ENCODE results near the gene UBE2QL1.

The UBE2QL1 gene

DNA sequence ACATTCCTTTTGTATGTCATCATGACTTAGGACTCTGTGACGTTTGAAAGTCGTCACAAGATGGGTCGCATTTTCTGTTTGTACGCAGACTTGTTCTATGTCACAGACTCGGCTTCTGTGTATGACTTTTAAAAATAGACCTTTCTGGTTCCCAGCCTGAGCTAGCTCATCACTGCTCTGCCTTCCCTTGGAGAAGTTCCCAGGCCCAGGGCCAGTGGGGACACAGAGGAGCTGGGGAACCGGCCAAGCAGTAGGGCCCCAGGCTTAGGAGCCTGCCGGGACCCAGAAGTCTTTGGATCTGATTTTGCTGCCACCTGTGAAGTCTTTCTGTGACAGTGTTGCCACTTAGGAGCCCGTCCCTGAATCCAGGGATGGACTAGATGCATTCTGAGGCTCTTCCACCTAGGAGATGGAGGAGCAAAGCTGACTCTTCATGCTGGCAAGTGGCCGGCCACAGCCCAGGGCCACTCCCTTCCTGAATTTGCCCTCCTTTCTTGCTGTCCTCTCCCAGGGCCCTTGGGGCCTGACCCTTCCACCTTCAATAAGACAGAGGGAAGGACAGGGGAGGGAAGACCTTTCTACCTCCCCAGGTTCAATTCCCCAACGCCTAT lies 18.1 kb upstream of the UBE2QL1 start:
- DNase-seq, result no peak

DNA sequence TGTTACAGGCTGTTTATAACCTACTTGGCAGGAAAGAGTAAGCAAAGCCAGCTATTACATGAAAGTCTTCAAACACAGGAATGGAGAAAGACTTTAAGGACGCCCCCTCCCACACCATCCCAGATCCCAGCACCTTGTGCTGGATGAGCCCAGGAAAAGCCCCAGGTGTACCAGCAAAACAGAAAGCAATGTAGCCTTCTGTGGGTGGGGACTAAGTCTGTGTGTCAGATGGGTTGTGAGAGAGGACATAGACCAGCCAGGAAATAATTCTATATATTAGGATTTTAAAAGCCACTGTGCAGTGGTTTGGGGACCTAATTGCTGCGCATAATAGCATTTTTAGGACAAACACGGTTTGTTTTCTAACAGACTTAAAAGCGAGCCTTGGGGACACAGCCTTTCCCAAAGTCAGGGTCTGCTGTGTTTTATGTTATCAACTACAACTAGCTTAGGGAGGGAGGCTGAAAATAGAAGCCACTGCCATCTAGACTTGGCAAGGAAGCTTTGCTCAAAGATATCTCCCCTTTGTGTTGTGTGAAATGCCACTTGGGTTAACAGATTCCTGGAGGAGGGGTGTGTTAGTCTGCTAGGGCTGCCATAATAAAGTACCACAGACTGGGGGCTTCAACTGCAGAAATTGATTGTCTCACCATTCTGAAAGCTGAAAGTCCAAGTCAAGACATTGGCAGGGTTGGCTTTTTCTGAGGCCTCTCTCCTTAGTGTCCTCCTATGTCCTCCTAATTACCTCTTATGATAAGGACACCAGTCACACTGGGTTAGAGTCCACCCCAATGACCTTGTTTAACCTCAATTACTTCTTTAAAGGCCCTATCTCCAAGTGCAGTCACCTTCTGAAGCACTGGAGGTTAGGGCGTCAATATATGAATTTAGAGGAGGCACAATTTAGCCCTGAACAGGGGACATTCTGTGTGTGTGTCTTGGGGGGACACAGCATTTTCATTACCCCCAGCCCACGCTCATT lies 17.2 kb upstream of the UBE2QL1 start:
- no peak for DNase-seq

DNA sequence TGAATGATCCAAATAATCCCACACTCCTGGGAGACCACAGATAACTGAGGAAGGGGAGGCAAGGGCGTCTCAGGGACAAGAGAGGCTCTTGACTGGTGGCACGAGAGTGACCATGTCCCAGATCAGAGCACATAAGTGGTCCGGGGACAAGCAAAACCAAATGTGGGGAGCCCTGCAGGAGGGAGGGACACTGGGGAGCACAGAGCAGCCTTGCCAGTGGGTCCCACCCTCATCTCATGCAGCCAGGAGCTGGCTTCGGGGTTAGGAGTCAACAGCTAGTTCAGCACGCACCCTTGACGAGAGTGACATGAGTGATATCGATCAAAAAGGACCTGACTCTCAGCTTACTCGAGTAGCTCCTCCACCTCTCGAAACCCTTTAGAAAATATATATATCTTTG lies 16.5 kb upstream of the UBE2QL1 start:
- DNase-seq, result no peak

DNA sequence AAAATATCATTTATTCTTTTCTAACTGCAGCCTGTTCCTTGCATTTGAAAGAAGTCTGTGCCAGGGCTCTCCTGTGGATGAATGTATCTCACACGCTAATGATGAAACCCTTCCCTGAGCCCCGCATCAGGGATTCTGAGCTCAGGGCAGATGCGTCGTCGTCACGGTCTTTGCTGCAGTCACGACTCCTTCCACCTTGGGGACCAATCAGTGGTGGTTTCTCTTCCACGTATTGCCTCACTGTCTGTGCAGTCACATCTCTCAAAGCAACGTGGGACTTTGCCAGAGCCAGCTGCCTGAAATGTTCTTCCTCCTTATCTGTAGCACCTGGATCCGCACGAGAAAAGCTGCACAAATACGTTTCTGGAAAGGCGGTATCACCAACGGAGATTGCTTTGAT lies 13.9 kb upstream of the UBE2QL1 start:
- no peak for DNase-seq

DNA sequence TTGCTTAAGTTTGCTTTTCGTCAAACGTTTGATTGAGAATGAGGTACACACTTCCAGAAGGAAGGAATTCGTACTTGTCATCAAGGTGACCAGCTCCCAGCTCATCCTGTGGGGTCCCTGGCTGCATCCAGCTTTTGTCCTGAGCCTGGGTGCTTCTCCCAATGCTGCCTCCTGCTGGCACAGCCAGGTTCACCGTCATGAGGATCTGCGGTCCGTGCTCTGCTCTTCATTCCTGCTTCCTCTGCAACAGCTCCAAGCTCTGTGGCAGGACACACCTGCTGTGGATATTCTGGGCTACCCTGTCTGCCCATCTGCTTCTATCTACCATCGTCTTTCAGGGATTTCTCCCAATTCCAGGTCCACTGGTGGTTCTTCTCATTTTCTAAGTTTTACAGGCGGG lies 13.3 kb upstream of the UBE2QL1 start:
- no peak for DNase-seq

DNA sequence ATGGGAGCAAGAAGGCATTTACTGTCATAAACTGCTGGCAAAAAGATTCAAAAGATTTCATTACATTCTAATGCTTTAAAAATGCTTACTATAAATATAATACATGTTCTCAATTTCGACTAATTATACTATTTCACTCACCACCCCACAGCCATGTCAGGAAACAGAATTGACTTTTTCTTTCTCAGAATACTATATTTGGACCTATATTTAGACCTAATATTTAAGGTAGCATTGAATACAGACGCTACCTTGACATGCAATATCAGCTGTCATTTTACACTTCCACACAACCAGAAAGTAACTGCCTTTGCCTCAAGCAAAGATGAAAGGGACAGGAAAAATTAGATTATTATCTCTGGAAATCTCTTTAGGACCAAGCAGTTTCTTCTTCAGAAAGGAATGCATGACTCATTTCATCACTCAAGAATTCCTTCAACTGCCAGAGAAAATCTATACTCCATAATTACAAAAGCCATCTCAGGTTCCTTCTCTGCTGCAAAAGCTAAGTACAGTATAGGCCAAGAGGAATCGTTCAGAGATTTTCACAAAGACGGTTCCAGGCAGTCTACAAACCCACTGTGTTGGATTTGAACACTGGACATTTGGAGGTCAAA lies 11.8 kb upstream of the UBE2QL1 start:
- DNase-seq, result no peak

DNA sequence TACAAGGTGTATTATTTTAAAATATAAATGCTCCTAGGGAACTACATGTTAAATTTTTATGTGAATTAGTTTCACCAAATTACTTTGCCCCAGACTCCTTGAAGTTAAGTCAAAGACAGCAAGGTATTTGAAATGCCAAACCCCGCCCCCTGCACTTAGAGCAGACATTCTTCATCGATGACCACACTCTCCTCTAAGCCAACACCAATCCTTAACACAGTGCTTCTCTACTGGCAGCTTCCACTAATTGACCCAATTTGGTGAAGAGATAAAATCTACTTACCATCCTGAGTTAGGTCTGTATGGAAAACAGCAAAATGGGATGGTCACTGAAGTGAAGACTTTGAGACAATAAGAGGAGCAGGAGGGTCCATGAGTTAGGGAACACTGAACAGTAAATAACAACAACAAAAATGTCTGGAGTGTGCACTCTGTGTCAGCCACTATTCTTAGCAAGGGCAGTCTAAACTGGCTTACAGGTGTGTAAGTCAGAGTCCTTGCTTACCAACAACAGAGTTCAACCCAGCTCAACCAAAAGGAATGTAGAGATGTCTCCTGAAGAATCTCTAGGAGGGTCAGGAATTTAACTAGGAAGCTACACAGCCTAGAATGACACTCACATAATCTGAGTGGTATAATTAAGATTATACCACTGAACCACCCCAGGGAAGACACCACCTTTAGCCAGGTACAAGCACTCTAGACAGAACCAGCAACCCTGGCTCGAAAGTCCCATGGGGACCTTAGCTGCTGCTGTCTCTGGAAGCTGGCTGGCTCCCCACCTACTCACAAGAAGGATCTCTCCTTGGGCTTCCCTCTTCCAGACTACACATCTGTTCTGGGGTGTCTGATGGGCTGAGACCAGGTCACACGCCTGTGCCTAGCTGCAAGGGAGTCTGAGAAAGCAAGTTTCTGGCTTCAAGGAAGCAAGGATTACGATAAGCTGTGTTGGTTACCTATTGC lies 8.8 kb upstream of the UBE2QL1 start:
- DNase-seq, result no peak

DNA sequence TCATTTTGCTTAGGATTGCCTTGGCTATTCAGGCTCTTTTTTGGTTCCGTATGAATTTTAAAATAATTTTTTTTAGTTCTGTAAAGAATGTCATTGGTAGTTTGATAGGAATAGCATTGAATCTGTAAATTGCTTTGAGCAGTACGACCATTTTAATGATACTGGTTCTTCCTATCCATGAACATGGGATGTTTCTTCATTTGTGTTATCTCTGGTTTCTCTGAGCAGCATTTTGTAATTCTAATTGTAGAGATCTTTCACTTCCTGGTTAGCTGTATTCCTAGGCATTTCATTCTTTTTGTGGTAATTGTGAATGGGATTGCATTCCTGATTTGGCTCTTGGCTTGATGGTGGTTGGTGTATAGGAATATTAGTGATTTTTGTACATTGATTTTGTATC lies 6.3 kb upstream of the UBE2QL1 start:
- no peak for DNase-seq

DNA sequence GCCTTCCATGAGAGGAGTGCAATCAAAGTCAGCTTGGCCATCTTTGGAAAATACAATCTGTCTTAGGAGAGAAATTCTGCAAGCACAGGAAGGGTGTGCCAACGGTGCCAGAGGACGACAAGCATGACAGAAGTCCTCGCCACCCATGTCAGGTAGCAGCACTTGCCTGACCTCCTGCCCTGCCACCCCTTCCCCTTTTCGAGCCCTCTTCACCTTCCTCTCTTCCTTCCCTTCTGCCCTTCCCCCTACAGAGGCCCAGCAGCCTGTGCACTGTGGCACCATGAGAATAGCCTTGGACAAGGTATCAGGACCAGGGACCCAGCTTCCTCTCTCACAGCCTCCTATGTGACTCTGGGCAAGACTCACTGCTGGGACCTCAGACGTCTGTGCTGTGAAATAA lies 5.3 kb upstream of the UBE2QL1 start:
- DNase-seq, result no peak

DNA sequence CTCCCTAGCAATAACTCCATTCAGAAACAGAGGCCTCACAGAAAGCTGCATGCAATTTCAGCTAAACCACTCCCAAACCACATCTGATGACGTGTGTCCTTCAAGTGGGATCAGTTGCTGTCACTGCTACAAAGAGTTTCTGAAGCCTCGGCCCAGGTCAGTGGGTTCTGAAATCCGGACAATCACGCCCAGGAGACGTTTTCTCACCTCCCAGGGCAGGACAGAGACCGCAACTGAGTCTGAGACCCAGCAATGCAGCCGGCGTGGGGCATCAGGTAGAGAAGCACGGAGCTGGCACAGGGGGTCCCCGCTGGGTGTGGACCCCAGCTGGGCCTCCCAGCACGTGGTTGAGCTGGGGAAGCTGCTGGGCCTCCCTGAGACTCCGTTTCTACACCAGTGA lies 2.6 kb upstream of the UBE2QL1 start:
- DNase-seq, result no peak

DNA sequence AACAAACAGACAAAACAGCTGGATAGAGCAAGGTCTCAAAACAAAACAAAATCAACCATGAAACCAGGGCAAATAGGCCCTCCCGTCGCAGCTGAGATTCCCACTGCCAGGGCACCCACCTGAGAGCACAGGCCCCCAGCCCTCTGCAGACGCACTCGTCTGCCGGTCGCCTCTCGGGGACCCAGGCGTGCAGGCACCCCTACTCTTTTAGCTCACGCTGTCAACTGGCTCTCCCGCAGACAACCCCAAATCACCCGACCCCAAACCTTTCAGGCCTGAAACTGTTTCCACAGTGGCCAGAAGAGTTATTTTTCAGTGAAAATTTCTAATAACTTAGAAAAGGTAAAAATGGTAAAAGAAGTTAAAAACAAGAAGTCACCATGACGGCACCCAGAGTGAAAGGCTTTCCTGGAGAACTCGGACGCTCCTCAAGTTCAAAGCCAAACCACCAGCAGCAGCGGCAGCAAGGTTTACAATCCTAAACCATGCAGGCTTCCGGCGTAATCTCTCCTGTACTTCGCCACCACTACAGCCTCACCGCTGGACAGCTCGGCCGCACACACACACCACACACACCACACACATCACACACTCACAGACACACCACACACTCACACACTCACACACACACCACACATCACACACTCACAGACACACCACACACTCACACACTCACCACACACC lies 1.9 kb upstream of the UBE2QL1 start:
- no peak for DNase-seq

DNA sequence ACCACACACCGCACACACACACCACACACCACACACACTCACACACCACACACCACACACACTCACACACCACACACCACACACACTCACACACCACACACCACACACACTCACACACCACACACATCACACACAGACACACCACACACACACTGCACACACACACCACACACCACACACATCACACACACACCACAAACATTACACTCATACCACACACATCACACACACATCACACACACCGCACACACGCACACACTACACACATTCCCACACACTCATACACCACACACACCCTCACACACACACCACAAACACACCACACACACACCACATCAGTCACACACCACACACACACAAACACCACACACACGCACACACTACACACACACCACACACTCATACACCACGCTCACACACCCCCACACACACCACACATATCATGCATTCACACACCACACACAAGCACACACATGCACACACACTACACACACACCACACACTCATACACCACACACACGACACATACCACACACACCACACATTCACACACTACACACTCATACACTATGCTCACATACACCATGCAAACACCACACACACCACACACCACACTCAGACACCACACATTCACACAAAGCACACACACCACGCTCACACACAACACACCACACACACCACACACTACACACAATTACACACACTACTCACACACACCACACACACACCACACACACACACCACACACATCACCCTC lies 1.1 kb upstream of the UBE2QL1 start:
- DNase-seq, result no peak

DNA sequence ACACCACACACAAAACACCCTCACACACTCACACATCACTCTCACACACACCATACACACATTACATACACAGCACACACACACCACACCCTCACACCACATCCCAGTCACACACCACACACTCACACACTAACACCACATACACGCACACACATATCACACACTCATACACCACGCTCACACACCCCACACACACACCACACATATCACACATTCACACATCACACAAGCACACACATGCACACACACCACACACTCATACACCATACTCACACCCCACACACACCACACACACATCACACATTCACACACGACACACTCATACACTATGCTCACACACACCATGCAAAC lies 543 bp upstream of the UBE2QL1 start:
- DNase-seq, result no peak

DNA sequence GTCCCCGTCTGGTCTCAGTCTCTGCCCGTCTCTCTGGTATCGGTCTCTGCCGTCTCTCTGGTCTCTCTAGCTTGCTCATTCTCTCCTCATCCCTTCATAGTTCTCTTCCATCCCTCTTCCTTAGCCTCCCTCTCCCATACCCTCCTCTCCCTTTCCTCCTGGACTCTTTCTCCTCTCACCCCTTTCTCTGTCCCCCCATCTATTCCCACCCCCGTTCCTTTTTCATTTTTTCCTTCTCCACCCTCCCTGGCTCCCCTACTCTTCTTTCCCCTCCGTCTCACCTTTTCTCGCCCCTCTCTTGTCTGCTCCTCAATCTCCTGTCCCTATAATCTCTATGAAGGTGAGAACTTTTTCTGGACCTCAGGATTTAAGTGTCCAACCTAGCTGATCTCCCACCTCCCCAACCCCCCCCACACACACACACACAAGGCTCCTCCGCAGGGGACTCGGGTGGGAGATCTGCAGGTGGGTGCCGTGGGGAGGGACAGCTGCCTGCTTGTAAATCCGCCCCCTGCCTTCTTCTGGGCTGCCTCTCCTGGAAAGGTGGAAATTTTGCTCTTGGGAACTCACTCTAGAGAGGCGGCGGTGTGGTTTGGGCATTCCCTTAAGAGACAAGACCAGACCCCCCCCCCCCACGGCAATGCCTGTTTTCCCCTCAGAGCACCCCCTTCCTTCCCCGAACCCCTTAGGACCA lies 953 bp downstream of the UBE2QL1 start:
- no peak for DNase-seq

DNA sequence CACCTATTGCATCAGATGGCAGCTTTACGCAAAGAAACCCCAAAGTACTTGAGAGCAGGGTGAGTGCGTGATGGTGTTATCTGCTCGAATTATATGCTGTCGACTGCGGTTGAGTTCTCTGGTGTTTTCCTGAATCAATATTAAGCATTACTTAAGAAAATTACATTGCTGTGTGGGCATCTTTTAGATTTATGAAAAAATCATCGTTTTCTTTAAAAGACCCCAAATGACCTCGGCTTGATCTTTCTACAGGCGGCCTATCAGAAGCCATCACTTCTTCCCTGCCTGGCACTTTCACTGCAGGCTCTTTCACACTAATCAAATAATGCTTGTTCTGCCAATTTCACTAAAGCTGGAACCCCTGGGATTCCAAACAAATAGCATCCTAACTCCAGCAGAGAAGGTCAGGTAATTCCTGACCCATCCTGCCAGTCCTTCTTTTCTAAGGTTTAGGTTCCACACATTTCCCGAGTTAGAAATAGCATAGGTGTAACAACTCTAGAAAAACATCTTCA lies 1.7 kb downstream of the UBE2QL1 start:
- DNase-seq, result no peak

DNA sequence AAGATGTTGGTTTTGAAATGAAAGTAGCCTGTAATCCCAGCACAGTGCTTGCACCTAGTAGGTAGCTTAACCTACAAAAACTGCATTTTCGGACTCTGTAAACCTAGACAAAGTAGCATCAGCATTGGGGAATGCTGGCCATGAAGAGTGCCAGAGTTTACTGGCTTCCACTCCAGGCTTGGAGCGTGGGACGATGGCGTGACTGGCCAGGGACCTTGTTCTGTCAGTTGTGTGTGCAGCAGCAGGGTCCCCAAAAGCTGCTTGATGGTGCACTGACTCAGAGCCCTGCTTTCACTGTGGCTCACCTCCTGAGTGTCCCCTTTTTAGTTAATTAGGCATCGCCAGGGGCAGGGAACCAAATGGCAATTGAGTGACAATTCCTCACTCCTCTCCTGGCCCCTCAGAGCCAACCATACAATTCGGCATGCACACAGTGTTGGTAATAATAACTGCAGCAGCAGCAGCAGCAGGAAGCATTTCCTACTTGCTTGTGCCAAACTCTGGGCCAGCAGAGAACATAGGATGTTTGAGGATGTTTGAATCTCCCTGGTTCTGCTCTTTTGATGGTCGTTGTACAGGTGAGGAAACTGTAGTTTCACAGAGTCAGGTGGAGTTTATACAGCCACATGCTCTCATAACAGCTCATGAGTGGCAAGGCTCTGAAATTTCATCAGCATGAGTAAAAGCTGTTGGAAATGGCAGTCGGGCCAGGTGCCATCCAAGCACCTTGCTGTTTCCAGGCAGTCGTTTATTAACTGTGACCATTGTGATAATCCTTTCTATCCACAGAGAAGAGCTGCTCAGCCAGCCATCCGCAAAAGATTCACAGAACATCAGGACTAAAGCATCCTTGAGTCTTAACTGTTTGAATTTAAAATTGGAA lies 4.2 kb downstream of the UBE2QL1 start:
- no peak for DNase-seq

DNA sequence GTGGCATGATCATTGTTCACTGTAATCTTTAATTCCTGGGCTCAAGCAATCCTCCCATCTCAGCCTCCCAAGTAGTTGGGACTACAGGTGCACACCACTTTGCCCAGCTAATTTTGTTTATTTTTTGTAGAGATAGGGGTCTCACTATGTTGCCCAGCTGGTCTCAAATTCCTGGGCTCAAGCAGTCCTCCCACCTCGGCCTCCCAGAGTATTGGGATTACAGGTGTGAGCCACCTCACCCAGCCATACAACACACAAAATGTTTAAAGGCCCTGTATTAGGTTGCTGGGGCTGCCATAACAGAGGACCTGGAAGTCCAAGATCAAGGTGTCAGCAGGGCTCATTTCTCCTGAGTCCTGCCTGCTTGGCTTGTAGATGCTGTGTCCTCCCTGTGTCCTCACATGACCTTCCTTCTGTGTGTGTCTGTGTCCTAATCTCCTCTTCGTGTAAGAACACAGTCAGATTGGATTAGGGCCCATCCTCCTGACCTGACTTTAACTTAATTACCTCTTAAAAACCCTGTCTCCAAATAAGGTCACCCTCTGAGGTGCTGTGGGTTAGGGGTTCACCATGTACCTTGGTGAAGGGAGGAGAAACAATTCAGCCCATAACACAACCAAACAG lies 5.4 kb downstream of the UBE2QL1 start:
- DNase-seq, result no peak

DNA sequence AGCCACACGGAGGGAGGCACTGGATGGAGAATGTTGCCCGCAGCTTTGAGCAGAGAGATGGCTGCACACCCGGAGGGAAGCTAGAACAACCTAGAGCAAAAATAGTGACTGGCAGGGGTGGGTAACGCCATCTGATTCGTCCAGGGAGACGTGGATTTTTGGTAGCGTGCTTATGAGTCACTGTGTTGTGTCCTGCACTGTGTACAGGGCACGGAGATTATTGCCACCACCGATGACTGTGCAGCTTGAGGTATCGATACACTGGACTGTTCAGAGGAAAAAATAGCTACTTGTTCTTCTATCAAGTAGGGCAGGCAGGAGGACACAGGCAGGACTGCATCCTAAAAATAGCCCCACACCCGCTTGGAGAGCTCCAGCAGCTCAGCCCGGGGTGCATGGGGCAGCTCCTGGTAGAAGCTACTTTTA lies 6.0 kb downstream of the UBE2QL1 start:
- DNase-seq, result no peak

DNA sequence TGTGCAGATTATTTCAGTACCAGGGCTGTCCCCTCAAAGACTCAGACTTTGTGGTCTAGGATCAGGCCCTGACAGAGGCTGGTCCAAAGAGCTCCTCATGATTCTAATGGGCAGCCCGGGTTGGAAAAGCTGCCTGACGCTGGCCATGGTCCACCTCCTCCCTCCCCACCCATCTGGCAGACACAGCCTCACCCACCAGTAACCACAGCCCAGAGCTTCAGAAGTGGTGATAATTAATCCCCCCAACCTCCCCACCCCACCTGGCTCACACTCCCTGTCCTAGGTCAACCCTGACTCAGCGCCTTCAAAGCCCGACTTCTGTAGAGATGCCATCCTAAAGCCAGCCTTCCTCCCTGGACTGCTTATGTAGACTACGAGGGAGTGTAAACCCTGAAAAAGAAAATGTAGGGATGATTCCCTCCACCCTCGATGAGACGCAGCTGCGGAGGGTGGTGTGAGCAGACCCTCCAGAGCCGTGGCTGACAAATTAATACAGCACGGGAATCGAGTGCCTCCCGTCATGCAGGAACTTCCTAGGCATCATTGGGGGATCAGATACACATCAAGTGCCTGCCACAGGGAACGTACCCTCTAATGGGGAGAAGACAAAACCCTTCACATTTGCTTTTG lies 7.0 kb downstream of the UBE2QL1 start:
- DNase-seq, result no peak

Measured in GOT3 (cell line).